ENCODE results near the gene SPATA45. TPM values are rescaled to one million over a fixed set of nuclear protein-coding genes. Genes with fewer than 3 reads are reported as not detected.
A peak's percentile ranks its signal among the peaks of the same experiment; 100 is the strongest.

Gene SPATA45
- total and polyA plus RNA-seq, 2 of the 13 experiments (the other 11 are each of a cell fraction or from before 2014, with no cell fraction given): 0.17 to 0.64 TPM

DNA sequence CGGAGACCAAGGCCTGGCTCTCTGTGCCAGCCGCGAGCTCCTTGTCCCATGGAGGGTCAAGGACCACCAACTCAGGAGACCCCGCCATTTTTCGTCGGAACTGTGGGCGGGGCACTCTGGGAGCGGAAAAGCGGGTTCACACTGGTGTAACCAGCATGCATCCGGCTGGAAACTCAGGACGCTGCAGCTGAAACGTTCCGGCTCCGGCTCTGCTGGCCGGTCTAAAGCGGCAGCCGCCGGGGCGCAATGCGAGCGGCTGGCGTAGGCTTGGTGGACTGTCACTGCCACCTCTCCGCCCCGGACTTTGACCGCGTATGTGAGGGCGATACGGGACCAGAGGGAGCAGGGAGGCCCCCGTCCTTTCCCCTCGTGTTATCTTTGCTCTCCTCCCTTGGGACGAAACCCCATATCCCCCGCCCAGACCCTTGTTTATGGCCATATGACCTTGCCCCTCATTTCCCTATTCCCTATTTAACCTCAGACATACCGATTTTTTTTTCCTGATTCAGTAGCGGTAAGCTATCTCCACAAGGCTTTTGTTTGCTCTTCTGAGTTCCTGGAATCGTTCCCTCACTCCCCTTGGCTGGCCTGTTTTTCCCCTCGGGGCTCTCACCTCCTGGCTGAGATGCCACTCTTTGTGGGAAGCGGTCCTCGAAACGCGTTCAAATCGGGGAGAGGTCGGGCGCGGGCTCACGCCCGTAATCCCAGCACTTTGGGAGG, 55.6 kb downstream of the SPATA45 start, which contains the start of the genes NSL1 and TATDN3 (continued):
- no peak for TF ChIP-seq SYNCRIP (IDR thresholded peaks at IDR 0.05; ENCODE audit: insufficient read depth, low read depth, low read length)
- no peak for TF ChIP-seq ATRX (CRISPR knock-in tag; IDR thresholded peaks at IDR 0.05; ENCODE audit: borderline replicate concordance)
- peak; percentile 99 for TF ChIP-seq ZFP82 (CRISPR knock-in tag; IDR thresholded peaks at IDR 0.05; ENCODE audit: borderline replicate concordance)
- TF ChIP-seq, protein P1, sequence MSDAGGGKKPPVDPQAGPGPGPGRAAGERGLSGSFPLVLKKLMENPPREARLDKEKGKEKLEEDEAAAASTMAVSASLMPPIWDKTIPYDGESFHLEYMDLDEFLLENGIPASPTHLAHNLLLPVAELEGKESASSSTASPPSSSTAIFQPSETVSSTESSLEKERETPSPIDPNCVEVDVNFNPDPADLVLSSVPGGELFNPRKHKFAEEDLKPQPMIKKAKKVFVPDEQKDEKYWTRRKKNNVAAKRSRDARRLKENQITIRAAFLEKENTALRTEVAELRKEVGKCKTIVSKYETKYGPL (CRISPR knock-in tag; IDR thresholded peaks at IDR 0.05): no peak; the same call in 1 of the 2 replicates
- TF ChIP-seq NONO (IDR thresholded peaks at IDR 0.05): no peak
- peak; percentile 99 for TF ChIP-seq NONO (CRISPR knock-in tag; conservative IDR thresholded peaks at IDR 0.05)
- TF ChIP-seq ZNF333 (CRISPR knock-in tag; IDR thresholded peaks at IDR 0.05; ENCODE audit: borderline replicate concordance): peak; percentile 60; the same call in 1 of the 2 replicates
- TF ChIP-seq, protein P2, sequence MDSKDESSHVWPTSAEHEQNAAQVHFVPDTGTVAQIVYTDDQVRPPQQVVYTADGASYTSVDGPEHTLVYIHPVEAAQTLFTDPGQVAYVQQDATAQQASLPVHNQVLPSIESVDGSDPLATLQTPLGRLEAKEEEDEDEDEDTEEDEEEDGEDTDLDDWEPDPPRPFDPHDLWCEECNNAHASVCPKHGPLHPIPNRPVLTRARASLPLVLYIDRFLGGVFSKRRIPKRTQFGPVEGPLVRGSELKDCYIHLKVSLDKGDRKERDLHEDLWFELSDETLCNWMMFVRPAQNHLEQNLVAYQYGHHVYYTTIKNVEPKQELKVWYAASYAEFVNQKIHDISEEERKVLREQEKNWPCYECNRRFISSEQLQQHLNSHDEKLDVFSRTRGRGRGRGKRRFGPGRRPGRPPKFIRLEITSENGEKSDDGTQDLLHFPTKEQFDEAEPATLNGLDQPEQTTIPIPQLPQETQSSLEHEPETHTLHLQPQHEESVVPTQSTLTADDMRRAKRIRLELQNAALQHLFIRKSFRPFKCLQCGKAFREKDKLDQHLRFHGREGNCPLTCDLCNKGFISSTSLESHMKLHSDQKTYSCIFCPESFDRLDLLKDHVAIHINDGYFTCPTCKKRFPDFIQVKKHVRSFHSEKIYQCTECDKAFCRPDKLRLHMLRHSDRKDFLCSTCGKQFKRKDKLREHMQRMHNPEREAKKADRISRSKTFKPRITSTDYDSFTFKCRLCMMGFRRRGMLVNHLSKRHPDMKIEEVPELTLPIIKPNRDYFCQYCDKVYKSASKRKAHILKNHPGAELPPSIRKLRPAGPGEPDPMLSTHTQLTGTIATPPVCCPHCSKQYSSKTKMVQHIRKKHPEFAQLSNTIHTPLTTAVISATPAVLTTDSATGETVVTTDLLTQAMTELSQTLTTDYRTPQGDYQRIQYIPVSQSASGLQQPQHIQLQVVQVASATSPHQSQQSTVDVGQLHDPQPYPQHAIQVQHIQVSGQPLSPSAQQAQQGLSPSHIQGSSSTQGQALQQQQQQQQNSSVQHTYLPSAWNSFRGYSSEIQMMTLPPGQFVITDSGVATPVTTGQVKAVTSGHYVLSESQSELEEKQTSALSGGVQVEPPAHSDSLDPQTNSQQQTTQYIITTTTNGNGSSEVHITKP (CRISPR knock-in tag; IDR thresholded peaks at IDR 0.05; ENCODE audit: low read depth): peak; percentile 69; the same call in 1 of the 2 replicates
- TF ChIP-seq TEAD2 (CRISPR knock-in tag; IDR thresholded peaks at IDR 0.05): no peak
- peak; percentile 99 for TF ChIP-seq GTF3A (CRISPR knock-in tag; conservative IDR thresholded peaks at IDR 0.05)
- TF ChIP-seq RFXANK (CRISPR knock-in tag; IDR thresholded peaks at IDR 0.05): peak; percentile 91; the same call in 1 of the 2 replicates
- TF ChIP-seq ZNF839 (CRISPR knock-in tag; IDR thresholded peaks at IDR 0.05; ENCODE audit: borderline replicate concordance): peak; percentile 85; the same call in 1 of the 2 replicates
- peak; percentile 84 to 95 for TF ChIP-seq POLR2A (IDR thresholded peaks at IDR 0.05; ENCODE audit: insufficient read depth in 1 of 2, low read depth in 2 of 2, low read length in 2 of 2)
- peak; percentile 99 for TF ChIP-seq ZNF614 (CRISPR knock-in tag; IDR thresholded peaks at IDR 0.05; ENCODE audit: borderline replicate concordance)
- TF ChIP-seq, protein P3, sequence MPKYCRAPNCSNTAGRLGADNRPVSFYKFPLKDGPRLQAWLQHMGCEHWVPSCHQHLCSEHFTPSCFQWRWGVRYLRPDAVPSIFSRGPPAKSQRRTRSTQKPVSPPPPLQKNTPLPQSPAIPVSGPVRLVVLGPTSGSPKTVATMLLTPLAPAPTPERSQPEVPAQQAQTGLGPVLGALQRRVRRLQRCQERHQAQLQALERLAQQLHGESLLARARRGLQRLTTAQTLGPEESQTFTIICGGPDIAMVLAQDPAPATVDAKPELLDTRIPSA (CRISPR knock-in tag; IDR thresholded peaks at IDR 0.05; ENCODE audit: borderline replicate concordance): peak; percentile 46; the same call in 1 of the 2 replicates
- TF ChIP-seq ELF1 (CRISPR knock-in tag; IDR thresholded peaks at IDR 0.05): peak; percentile 78
- peak; percentile 94; the same call in 1 of the 2 replicates for TF ChIP-seq ZNF230 (CRISPR knock-in tag; IDR thresholded peaks at IDR 0.05)
- peak; percentile 98 for TF ChIP-seq ZMYM4 (CRISPR knock-in tag; IDR thresholded peaks at IDR 0.05)
- peak; percentile 74 for TF ChIP-seq ZNF644 (CRISPR knock-in tag; IDR thresholded peaks at IDR 0.05; ENCODE audit: low read depth)
- peak; percentile 98 for TF ChIP-seq ZNF34 (CRISPR knock-in tag; IDR thresholded peaks at IDR 0.05; ENCODE audit: borderline replicate concordance)
- peak; percentile 98 for TF ChIP-seq ZNF292 (CRISPR knock-in tag; IDR thresholded peaks at IDR 0.05; ENCODE audit: borderline replicate concordance, low read depth)
- peak; percentile 98 for TF ChIP-seq REPIN1 (CRISPR knock-in tag; IDR thresholded peaks at IDR 0.05; ENCODE audit: borderline replicate concordance, low read depth)
- peak; percentile 91 for TF ChIP-seq ZBTB7A (CRISPR knock-in tag; IDR thresholded peaks at IDR 0.05)

Data from HepG2 (cell line).